HCT116 (cell line): ENCODE data around the gene GRIK1. TPM values are rescaled to one million over a fixed set of nuclear protein-coding genes. Genes with fewer than 3 reads are reported as not detected.

Experiments used
- ATAC-seq: fragments of 200-7000 bp; cut with Tn5 transposase; 2 replicates; pipeline ENCODE4 v1.9.1; 2020; ENCODE audit warnings: mild to moderate bottlenecking, moderate library complexity
- BruUV-seq: library from RNA; stranded (reverse); fragments of 400-500 nt; replicated peaks from 2 replicates; lab custom pipeline; 2021; lab: Mats Ljungman, UMichigan
- CTCF ChIA-PET: fragments of 300-600 bp; sonication (Branson Sonifier 250); formaldehyde crosslinking; loops from one replicate; lab custom pipeline; 2021; ENCODE audit warnings: antibody characterized with exemption; lab: Charles Lee
- POLR2A ChIA-PET: fragments of 300-600, 350-600 bp; sonication (Branson Sonifier 250); formaldehyde crosslinking; loops from one replicate; lab custom pipeline; 2021; ENCODE audit warnings: antibody characterized with exemption; lab: Charles Lee
- RAD21 ChIA-PET, 2 experiments: fragments of 300-600 bp; sonication (Branson Sonifier 250); formaldehyde crosslinking; loops; one replicate each; lab custom pipeline; 2023; ENCODE audit warnings: low total read pairs in 2 of 2; ENCODE audit not compliant: uncharacterized antibody in 2 of 2, unreplicated experiment in 2 of 2, low non-redundant PET in 1 of 2; lab: Charles Lee
- DNase-seq: peaks from one replicate; pipeline ENCODE4 v3.0.0-alpha.2; 2010; ENCODE audit warnings: low read depth, low spot score
- H2AFZ ChIP-seq: fragments of 200-600 bp; shearing (Covaris generic), sonication (generic); 2 replicates; pipeline ENCODE4 v1.6.1; 2017; ENCODE audit warnings: low read depth, mixed run types, mixed read lengths, antibody characterized with exemption, low read length; ENCODE audit not compliant: poor library complexity, severe bottlenecking
- H3K27ac ChIP-seq: 2 replicates; pipeline ENCODE4 v1.5.1; 2012; ENCODE audit warnings: low read depth, low read length
- H3K27me3 ChIP-seq: fragments of 200-600 bp; sonication (generic); 2 replicates; pipeline ENCODE4 v1.6.1; 2016; ENCODE audit warnings: mixed run types, low read length, mixed read lengths; ENCODE audit not compliant: insufficient read depth
- H3K36me3 ChIP-seq, 2 experiments: fragments of 200-500 bp in 1 of 2; fragments of 200-600 bp in 1 of 2; sonication (Bioruptor generic) in 1 of 2; sonication (generic) in 1 of 2; 2 replicates each; pipeline versions ENCODE4 v1.5.1 to v1.6.1; 2014 to 2016; ENCODE audit warnings: low read length in 2 of 2, inconsistent platforms in 1 of 2, mixed read lengths in 1 of 2, mixed run types in 1 of 2; ENCODE audit not compliant: insufficient read depth in 2 of 2, control insufficient read depth in 1 of 2
- H3K4me1 ChIP-seq, 2 experiments: fragments of 200-600 bp in 1 of 2; sonication (generic) in 1 of 2; 2 replicates each; pipeline versions ENCODE4 v1.5.1 to v1.6.1; 2012 to 2017; ENCODE audit warnings: low read length in 2 of 2, inconsistent platforms in 1 of 2, mild to moderate bottlenecking in 1 of 2, mixed read lengths in 1 of 2, mixed run types in 1 of 2, moderate library complexity in 1 of 2; ENCODE audit not compliant: insufficient read depth in 2 of 2, control insufficient read depth in 1 of 2
- H3K4me2 ChIP-seq: fragments of 200-600 bp; sonication (generic); 2 replicates; pipeline ENCODE4 v1.6.1; 2017; ENCODE audit warnings: mixed run types, low read length, mixed read lengths
- H3K4me3 ChIP-seq, 2 experiments: fragments of 200-600 bp in 1 of 2; sonication (generic) in 1 of 2; replicated peaks in 1 of 2; 2 replicates each; pipeline ENCODE4 v1.5.1; 2011 to 2016; ENCODE audit warnings: low read length in 2 of 2, control low read depth in 1 of 2, low read depth in 1 of 2, mild to moderate bottlenecking in 1 of 2, mixed read lengths in 1 of 2, mixed run types in 1 of 2
- H3K79me2 ChIP-seq: fragments of 200-600 bp; sonication (generic); 2 replicates; pipeline ENCODE4 v1.6.1; 2017; ENCODE audit warnings: mild to moderate bottlenecking, mixed run types, low read length, moderate library complexity, mixed read lengths; ENCODE audit not compliant: insufficient read depth
- H3K9ac ChIP-seq: fragments of 200-600 bp; sonication (generic); 2 replicates; pipeline ENCODE4 v1.6.1; 2016; ENCODE audit warnings: low read length, mixed read lengths
- H3K9me2 ChIP-seq: fragments of 200-600 bp; sonication (generic), shearing (Covaris generic); 2 replicates; pipeline ENCODE4 v1.6.1; 2017; ENCODE audit warnings: mixed run types, mild to moderate bottlenecking, moderate library complexity; ENCODE audit not compliant: insufficient read depth
- H3K9me3 ChIP-seq, 2 experiments: fragments of 200-500 bp in 1 of 2; fragments of 200-600 bp in 1 of 2; sonication (Bioruptor generic) in 1 of 2; sonication (generic) in 1 of 2; 2 replicates each; pipeline ENCODE4 v1.6.1; 2014 to 2017; ENCODE audit warnings: low read length in 2 of 2, mixed read lengths in 2 of 2, inconsistent platforms in 1 of 2, low read depth in 1 of 2, mild to moderate bottlenecking in 1 of 2, mixed run types in 1 of 2, moderate library complexity in 1 of 2; ENCODE audit not compliant: control insufficient read depth in 1 of 2, insufficient read depth in 1 of 2
- H4K20me1 ChIP-seq: fragments of 200-600 bp; sonication (generic), shearing (Covaris generic); 2 replicates; pipeline ENCODE4 v1.6.1; 2017; ENCODE audit warnings: mixed run types, mild to moderate bottlenecking, moderate library complexity; ENCODE audit not compliant: insufficient read depth
- CEBPB ChIP-seq: IDR thresholded peaks from 2 replicates; pipeline ENCODE4 v1.6.1; 2012; ENCODE audit warnings: low read depth
- EZH2 ChIP-seq: fragments of 200-600 bp; sonication (generic); IDR thresholded peaks from 2 replicates; pipeline ENCODE4 v1.6.1; 2017; ENCODE audit warnings: antibody characterized with exemption, mixed run types
- EZH2phosphoT487 ChIP-seq: fragments of 200-600 bp; IDR thresholded peaks from 2 replicates; pipeline ENCODE4 v1.6.1; 2018; ENCODE audit warnings: antibody characterized with exemption, borderline replicate concordance
- JUND ChIP-seq: IDR thresholded peaks from 2 replicates; pipeline ENCODE4 v1.6.1; 2012
- SP1 ChIP-seq: IDR thresholded peaks from 2 replicates; pipeline ENCODE4 v1.6.1; 2012; ENCODE audit warnings: low read depth
- SRF ChIP-seq: IDR thresholded peaks from 2 replicates; pipeline ENCODE4 v1.6.1; 2012; ENCODE audit warnings: low read depth
- TCF7L2 ChIP-seq: IDR thresholded peaks from 2 replicates; pipeline ENCODE4 v1.7.0; 2011; ENCODE audit warnings: borderline replicate concordance, inconsistent platforms; ENCODE audit not compliant: insufficient read depth, insufficient read length; ENCODE audit errors: extremely low read depth
- YY1 ChIP-seq: IDR thresholded peaks from 2 replicates; pipeline ENCODE4 v1.6.1; 2011; ENCODE audit warnings: low read length, low read depth, moderate library complexity, mild to moderate bottlenecking; ENCODE audit not compliant: insufficient replicate concordance; ENCODE audit errors: extremely low read depth
- intact Hi-C: fragments of 100-400 bp; cut with micrococcal nuclease; formaldehyde crosslinking; loops from 2 replicates; pipeline ENCODE4 v1.10.0; 2022
- total RNA-seq: library from RNA; stranded (reverse); gene quantifications from one replicate; pipeline ENCODE4 v1.2.1, GENCODE V29; 2021; ENCODE audit not compliant: unreplicated experiment
- TF ChIP-seq, protein P1 (sequence below): IDR thresholded peaks from 2 replicates; pipeline ENCODE4 v1.6.1; 2012
- TF ChIP-seq, protein P2 (sequence below), 3 experiments: fragments of 200-600 bp in 1 of 3; sonication (generic) in 1 of 3; IDR thresholded peaks in 2 of 3; conservative IDR thresholded peaks in 1 of 3; 2 replicates each; pipeline ENCODE4 v1.5.1; 2012 to 2017; ENCODE audit warnings: low read depth in 2 of 3, low read length in 2 of 3, antibody characterized with exemption in 1 of 3, borderline replicate concordance in 1 of 3, control low read depth in 1 of 3, mild to moderate bottlenecking in 1 of 3, mixed read lengths in 1 of 3, mixed run types in 1 of 3, moderate library complexity in 1 of 3; ENCODE audit not compliant: insufficient read depth in 1 of 3
- TF ChIP-seq, protein P3 (sequence below): IDR thresholded peaks from 2 replicates; pipeline ENCODE4 v1.6.1; 2011; ENCODE audit warnings: mild to moderate bottlenecking, low read length, moderate library complexity; ENCODE audit not compliant: insufficient replicate concordance; ENCODE audit errors: extremely low read depth

Gene GRIK1
- total RNA-seq, 1 experiment from 2014 or later, result not detected

DNA sequence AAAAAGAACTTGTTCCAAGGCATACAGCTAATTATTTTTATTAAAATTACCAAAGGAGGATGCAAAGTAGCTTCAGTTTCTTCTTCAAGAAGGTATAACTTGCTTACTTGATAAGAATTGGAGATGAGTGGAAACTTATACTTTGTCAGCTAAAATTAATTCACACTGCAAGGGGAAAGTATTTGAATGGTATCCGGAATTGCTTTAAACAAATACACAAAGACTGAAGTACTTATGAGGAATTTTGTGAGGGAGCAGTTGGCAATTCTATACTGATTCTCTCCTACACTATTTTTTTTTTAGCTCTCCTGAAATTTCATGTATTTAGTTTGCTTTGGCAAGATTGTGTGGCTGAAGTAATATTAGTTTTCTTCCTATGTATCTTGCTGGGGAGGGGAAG is 39.2 kb upstream of the GRIK1 start:
- intact Hi-C loops, result no loop called here
- CTCF ChIA-PET, result no interaction called here
- Histone ChIP-seq H3K4me1 (no peaks in the 10 kb centered on the region), H3K4me2 (no peak overlapping the region), H4K20me1 (no peaks in the 10 kb centered on the region), H3K27me3 (no peaks in the 10 kb centered on the region), H3K9ac (no peak overlapping the region), H3K79me2 (no peaks in the 10 kb centered on the region), H3K4me3 (no peak overlapping the region), H2AFZ (no peak overlapping the region), H3K9me3 (peaks cover 12 to 24% of the 10 kb centered on the region in 2 experiments; a peak in 2 of 4 replicates), H3K36me3 (no peaks in the 10 kb centered on the region), H3K27ac (no peak overlapping the region), H3K9me2 (no peaks in the 10 kb centered on the region)
- ATAC-seq (no peak), DNase-seq (no peak)
- no TSS peak for BruUV-seq
- POLR2A ChIA-PET, result no interaction called here
- RAD21 ChIA-PET, result no interaction called here
- TF ChIP-seq CEBPB, result no peak
- TF ChIP-seq, protein P1, sequence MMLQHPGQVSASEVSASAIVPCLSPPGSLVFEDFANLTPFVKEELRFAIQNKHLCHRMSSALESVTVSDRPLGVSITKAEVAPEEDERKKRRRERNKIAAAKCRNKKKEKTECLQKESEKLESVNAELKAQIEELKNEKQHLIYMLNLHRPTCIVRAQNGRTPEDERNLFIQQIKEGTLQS, result no peak
- no peak for TF ChIP-seq YY1
- no peak for TF ChIP-seq JUND
- no peak for TF ChIP-seq EZH2
- no peak for TF ChIP-seq SRF
- no peak for TF ChIP-seq TCF7L2
- TF ChIP-seq, protein P2, sequence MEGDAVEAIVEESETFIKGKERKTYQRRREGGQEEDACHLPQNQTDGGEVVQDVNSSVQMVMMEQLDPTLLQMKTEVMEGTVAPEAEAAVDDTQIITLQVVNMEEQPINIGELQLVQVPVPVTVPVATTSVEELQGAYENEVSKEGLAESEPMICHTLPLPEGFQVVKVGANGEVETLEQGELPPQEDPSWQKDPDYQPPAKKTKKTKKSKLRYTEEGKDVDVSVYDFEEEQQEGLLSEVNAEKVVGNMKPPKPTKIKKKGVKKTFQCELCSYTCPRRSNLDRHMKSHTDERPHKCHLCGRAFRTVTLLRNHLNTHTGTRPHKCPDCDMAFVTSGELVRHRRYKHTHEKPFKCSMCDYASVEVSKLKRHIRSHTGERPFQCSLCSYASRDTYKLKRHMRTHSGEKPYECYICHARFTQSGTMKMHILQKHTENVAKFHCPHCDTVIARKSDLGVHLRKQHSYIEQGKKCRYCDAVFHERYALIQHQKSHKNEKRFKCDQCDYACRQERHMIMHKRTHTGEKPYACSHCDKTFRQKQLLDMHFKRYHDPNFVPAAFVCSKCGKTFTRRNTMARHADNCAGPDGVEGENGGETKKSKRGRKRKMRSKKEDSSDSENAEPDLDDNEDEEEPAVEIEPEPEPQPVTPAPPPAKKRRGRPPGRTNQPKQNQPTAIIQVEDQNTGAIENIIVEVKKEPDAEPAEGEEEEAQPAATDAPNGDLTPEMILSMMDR (IDR thresholded peaks at IDR 0.05 in 2 of 3, conservative IDR thresholded peaks at IDR 0.05 in 1 of 3; ENCODE audit: borderline replicate concordance in 1 of 3, insufficient read depth in 1 of 3, low read depth in 2 of 3, low read length in 2 of 3), result no peak
- TF ChIP-seq SP1, result no peak
- TF ChIP-seq EZH2phosphoT487, result no peak
- TF ChIP-seq, protein P3, sequence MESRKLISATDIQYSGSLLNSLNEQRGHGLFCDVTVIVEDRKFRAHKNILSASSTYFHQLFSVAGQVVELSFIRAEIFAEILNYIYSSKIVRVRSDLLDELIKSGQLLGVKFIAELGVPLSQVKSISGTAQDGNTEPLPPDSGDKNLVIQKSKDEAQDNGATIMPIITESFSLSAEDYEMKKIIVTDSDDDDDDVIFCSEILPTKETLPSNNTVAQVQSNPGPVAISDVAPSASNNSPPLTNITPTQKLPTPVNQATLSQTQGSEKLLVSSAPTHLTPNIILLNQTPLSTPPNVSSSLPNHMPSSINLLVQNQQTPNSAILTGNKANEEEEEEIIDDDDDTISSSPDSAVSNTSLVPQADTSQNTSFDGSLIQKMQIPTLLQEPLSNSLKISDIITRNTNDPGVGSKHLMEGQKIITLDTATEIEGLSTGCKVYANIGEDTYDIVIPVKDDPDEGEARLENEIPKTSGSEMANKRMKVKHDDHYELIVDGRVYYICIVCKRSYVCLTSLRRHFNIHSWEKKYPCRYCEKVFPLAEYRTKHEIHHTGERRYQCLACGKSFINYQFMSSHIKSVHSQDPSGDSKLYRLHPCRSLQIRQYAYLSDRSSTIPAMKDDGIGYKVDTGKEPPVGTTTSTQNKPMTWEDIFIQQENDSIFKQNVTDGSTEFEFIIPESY, result no peak
